ENCODE data around the gene EIF3B. TPM values are rescaled to one million over a fixed set of nuclear protein-coding genes. Genes with fewer than 3 reads are reported as not detected.
A peak's percentile ranks its signal among the peaks of the same experiment; 100 is the strongest.

The EIF3B gene
- total and polyA plus RNA-seq, 9 of the 15 experiments (the other 6 are each of a cell fraction or from before 2014, with no cell fraction given), result 25.9 to 494 (median 357) TPM

DNA sequence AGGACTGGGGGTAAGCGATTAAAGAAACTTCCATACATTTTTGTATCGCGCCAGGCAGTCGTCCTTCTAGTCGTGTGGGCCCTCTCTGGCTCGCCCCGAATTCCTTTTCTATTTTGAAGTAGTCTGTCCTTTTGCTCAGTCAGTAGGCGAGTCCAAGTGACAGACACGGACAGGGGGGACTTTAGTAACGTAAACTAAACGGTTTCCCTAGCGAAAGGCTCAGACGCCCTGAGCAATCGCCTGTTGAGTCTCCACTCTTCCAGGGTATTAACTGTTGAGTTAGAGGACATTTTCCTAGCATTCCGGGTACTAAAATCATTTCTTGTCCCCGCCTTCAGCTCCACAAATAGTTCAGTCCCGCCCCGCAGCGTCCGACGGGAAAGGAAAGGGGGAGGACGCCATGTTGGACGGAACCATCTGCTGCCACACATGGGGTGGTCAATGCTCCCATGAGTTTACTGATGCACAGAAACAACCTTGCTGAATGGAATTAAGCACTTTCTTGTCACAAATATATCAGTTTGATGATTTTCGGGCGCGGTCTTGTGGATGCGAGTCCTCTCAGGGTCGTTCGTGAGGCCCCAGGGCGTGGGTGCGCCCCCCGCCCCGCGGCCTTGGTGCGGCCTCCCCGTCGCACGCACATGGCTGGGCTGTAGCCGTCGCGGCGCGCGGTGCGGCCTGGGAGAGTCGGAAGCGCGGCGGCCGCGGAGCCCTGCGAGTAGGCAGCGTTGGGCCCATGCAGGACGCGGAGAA is at the start of gene EIF3B (continued):
- TF ChIP-seq, protein P1, sequence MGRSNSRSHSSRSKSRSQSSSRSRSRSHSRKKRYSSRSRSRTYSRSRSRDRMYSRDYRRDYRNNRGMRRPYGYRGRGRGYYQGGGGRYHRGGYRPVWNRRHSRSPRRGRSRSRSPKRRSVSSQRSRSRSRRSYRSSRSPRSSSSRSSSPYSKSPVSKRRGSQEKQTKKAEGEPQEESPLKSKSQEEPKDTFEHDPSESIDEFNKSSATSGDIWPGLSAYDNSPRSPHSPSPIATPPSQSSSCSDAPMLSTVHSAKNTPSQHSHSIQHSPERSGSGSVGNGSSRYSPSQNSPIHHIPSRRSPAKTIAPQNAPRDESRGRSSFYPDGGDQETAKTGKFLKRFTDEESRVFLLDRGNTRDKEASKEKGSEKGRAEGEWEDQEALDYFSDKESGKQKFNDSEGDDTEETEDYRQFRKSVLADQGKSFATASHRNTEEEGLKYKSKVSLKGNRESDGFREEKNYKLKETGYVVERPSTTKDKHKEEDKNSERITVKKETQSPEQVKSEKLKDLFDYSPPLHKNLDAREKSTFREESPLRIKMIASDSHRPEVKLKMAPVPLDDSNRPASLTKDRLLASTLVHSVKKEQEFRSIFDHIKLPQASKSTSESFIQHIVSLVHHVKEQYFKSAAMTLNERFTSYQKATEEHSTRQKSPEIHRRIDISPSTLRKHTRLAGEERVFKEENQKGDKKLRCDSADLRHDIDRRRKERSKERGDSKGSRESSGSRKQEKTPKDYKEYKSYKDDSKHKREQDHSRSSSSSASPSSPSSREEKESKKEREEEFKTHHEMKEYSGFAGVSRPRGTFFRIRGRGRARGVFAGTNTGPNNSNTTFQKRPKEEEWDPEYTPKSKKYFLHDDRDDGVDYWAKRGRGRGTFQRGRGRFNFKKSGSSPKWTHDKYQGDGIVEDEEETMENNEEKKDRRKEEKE (IDR thresholded peaks at IDR 0.05; ENCODE audit: borderline replicate concordance in 1 of 2, control insufficient read depth in 1 of 2, low read depth in 2 of 2, low read length in 1 of 2), result peak in 1 of 2 experiments; percentile 98; a peak in 2 of 4 replicates
- TF ChIP-seq CREBBP (IDR thresholded peaks at IDR 0.05; ENCODE audit: low read depth, low read length) (no peak), ZNF561 (CRISPR knock-in tag; conservative IDR thresholded peaks at IDR 0.05) (no peak), LEF1 (IDR thresholded peaks at IDR 0.05) (no peak), MYC (IDR thresholded peaks at IDR 0.05; ENCODE audit: low read depth, low read length) (peak; percentile 99), MYC (CRISPR knock-in tag; IDR thresholded peaks at IDR 0.05; ENCODE audit: borderline replicate concordance, low read depth) (peak; percentile 87; the same call in 1 of the 2 replicates), SMAD3 (CRISPR knock-in tag; conservative IDR thresholded peaks at IDR 0.05) (no peak), SAFB2 (IDR thresholded peaks at IDR 0.05; ENCODE audit: borderline replicate concordance, low read depth, low read length, severe bottlenecking) (no peak), TCF7L2 (IDR thresholded peaks at IDR 0.05; ENCODE audit: low read depth, low read length) (peak; percentile 91), MAZ (CRISPR knock-in tag; conservative IDR thresholded peaks at IDR 0.05 in 1 of 2, IDR thresholded peaks at IDR 0.05 in 1 of 2) (peak; percentile 3 to 8; a peak in 2 of 4 replicates), ZNF57 (CRISPR knock-in tag; IDR thresholded peaks at IDR 0.05) (no peak), EP400 (IDR thresholded peaks at IDR 0.05) (peak; percentile 100), MYBL2 (IDR thresholded peaks at IDR 0.05; ENCODE audit: low read depth) (no peak), MYBL2 (CRISPR knock-in tag; IDR thresholded peaks at IDR 0.05; ENCODE audit: borderline replicate concordance) (no peak), TEAD1 (CRISPR knock-in tag; IDR thresholded peaks at IDR 0.05) (peak in 1 of 2 experiments; percentile 2; a peak in 2 of 4 replicates)
- TF ChIP-seq, protein P2, sequence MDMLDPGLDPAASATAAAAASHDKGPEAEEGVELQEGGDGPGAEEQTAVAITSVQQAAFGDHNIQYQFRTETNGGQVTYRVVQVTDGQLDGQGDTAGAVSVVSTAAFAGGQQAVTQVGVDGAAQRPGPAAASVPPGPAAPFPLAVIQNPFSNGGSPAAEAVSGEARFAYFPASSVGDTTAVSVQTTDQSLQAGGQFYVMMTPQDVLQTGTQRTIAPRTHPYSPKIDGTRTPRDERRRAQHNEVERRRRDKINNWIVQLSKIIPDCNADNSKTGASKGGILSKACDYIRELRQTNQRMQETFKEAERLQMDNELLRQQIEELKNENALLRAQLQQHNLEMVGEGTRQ (CRISPR knock-in tag; IDR thresholded peaks at IDR 0.05), result no peak
- TF ChIP-seq, protein P3, sequence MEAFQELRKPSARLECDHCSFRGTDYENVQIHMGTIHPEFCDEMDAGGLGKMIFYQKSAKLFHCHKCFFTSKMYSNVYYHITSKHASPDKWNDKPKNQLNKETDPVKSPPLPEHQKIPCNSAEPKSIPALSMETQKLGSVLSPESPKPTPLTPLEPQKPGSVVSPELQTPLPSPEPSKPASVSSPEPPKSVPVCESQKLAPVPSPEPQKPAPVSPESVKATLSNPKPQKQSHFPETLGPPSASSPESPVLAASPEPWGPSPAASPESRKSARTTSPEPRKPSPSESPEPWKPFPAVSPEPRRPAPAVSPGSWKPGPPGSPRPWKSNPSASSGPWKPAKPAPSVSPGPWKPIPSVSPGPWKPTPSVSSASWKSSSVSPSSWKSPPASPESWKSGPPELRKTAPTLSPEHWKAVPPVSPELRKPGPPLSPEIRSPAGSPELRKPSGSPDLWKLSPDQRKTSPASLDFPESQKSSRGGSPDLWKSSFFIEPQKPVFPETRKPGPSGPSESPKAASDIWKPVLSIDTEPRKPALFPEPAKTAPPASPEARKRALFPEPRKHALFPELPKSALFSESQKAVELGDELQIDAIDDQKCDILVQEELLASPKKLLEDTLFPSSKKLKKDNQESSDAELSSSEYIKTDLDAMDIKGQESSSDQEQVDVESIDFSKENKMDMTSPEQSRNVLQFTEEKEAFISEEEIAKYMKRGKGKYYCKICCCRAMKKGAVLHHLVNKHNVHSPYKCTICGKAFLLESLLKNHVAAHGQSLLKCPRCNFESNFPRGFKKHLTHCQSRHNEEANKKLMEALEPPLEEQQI (IDR thresholded peaks at IDR 0.05), result peak; percentile 42; the same call in 1 of the 2 replicates

Measured in K562 (cell line).